HCT116 (cell line): ENCODE data around the gene GGT6. TPM values are rescaled to one million over a fixed set of nuclear protein-coding genes. Genes with fewer than 3 reads are reported as not detected.
"Not testable (repeated sequence)": the region's sequence is repeated elsewhere in the genome, so short reads cannot be mapped to it uniquely, and the experiment has no call there.

Experiments used
- ATAC-seq: fragments of 200-7000 bp; cut with Tn5 transposase; 2 replicates; pipeline ENCODE4 v1.9.1; 2020; ENCODE audit warnings: mild to moderate bottlenecking, moderate library complexity
- BruUV-seq: library from RNA; stranded (reverse); fragments of 400-500 nt; replicated peaks from 2 replicates; lab custom pipeline; 2021; lab: Mats Ljungman, UMichigan
- CTCF ChIA-PET: fragments of 300-600 bp; sonication (Branson Sonifier 250); formaldehyde crosslinking; loops from one replicate; lab custom pipeline; 2021; ENCODE audit warnings: antibody characterized with exemption; lab: Charles Lee
- POLR2A ChIA-PET: fragments of 300-600, 350-600 bp; sonication (Branson Sonifier 250); formaldehyde crosslinking; loops from one replicate; lab custom pipeline; 2021; ENCODE audit warnings: antibody characterized with exemption; lab: Charles Lee
- RAD21 ChIA-PET, 2 experiments: fragments of 300-600 bp; sonication (Branson Sonifier 250); formaldehyde crosslinking; loops; one replicate each; lab custom pipeline; 2023; ENCODE audit warnings: low total read pairs in 2 of 2; ENCODE audit not compliant: uncharacterized antibody in 2 of 2, unreplicated experiment in 2 of 2, low non-redundant PET in 1 of 2; lab: Charles Lee
- DNase-seq: peaks from one replicate; pipeline ENCODE4 v3.0.0-alpha.2; 2010; ENCODE audit warnings: low read depth, low spot score
- H2AFZ ChIP-seq: fragments of 200-600 bp; shearing (Covaris generic), sonication (generic); 2 replicates; pipeline ENCODE4 v1.6.1; 2017; ENCODE audit warnings: low read depth, mixed run types, mixed read lengths, antibody characterized with exemption, low read length; ENCODE audit not compliant: poor library complexity, severe bottlenecking
- H3K27ac ChIP-seq: 2 replicates; pipeline ENCODE4 v1.5.1; 2012; ENCODE audit warnings: low read depth, low read length
- H3K27me3 ChIP-seq: fragments of 200-600 bp; sonication (generic); 2 replicates; pipeline ENCODE4 v1.6.1; 2016; ENCODE audit warnings: mixed run types, low read length, mixed read lengths; ENCODE audit not compliant: insufficient read depth
- H3K36me3 ChIP-seq, 2 experiments: fragments of 200-500 bp in 1 of 2; fragments of 200-600 bp in 1 of 2; sonication (Bioruptor generic) in 1 of 2; sonication (generic) in 1 of 2; 2 replicates each; pipeline versions ENCODE4 v1.5.1 to v1.6.1; 2014 to 2016; ENCODE audit warnings: low read length in 2 of 2, inconsistent platforms in 1 of 2, mixed read lengths in 1 of 2, mixed run types in 1 of 2; ENCODE audit not compliant: insufficient read depth in 2 of 2, control insufficient read depth in 1 of 2
- H3K4me1 ChIP-seq, 2 experiments: fragments of 200-600 bp in 1 of 2; sonication (generic) in 1 of 2; 2 replicates each; pipeline versions ENCODE4 v1.5.1 to v1.6.1; 2012 to 2017; ENCODE audit warnings: low read length in 2 of 2, inconsistent platforms in 1 of 2, mild to moderate bottlenecking in 1 of 2, mixed read lengths in 1 of 2, mixed run types in 1 of 2, moderate library complexity in 1 of 2; ENCODE audit not compliant: insufficient read depth in 2 of 2, control insufficient read depth in 1 of 2
- H3K4me2 ChIP-seq: fragments of 200-600 bp; sonication (generic); 2 replicates; pipeline ENCODE4 v1.6.1; 2017; ENCODE audit warnings: mixed run types, low read length, mixed read lengths
- H3K4me3 ChIP-seq, 2 experiments: fragments of 200-600 bp in 1 of 2; sonication (generic) in 1 of 2; replicated peaks in 1 of 2; 2 replicates each; pipeline ENCODE4 v1.5.1; 2011 to 2016; ENCODE audit warnings: low read length in 2 of 2, control low read depth in 1 of 2, low read depth in 1 of 2, mild to moderate bottlenecking in 1 of 2, mixed read lengths in 1 of 2, mixed run types in 1 of 2
- H3K79me2 ChIP-seq: fragments of 200-600 bp; sonication (generic); 2 replicates; pipeline ENCODE4 v1.6.1; 2017; ENCODE audit warnings: mild to moderate bottlenecking, mixed run types, low read length, moderate library complexity, mixed read lengths; ENCODE audit not compliant: insufficient read depth
- H3K9ac ChIP-seq: fragments of 200-600 bp; sonication (generic); 2 replicates; pipeline ENCODE4 v1.6.1; 2016; ENCODE audit warnings: low read length, mixed read lengths
- H3K9me2 ChIP-seq: fragments of 200-600 bp; sonication (generic), shearing (Covaris generic); 2 replicates; pipeline ENCODE4 v1.6.1; 2017; ENCODE audit warnings: mixed run types, mild to moderate bottlenecking, moderate library complexity; ENCODE audit not compliant: insufficient read depth
- H3K9me3 ChIP-seq, 2 experiments: fragments of 200-500 bp in 1 of 2; fragments of 200-600 bp in 1 of 2; sonication (Bioruptor generic) in 1 of 2; sonication (generic) in 1 of 2; 2 replicates each; pipeline ENCODE4 v1.6.1; 2014 to 2017; ENCODE audit warnings: low read length in 2 of 2, mixed read lengths in 2 of 2, inconsistent platforms in 1 of 2, low read depth in 1 of 2, mild to moderate bottlenecking in 1 of 2, mixed run types in 1 of 2, moderate library complexity in 1 of 2; ENCODE audit not compliant: control insufficient read depth in 1 of 2, insufficient read depth in 1 of 2
- H4K20me1 ChIP-seq: fragments of 200-600 bp; sonication (generic), shearing (Covaris generic); 2 replicates; pipeline ENCODE4 v1.6.1; 2017; ENCODE audit warnings: mixed run types, mild to moderate bottlenecking, moderate library complexity; ENCODE audit not compliant: insufficient read depth
- FOSL1 ChIP-seq: IDR thresholded peaks from 2 replicates; pipeline ENCODE4 v1.6.1; 2012; ENCODE audit warnings: low read depth
- POLR2A ChIP-seq: IDR thresholded peaks from 2 replicates; pipeline ENCODE4 v1.7.0; 2011; ENCODE audit warnings: borderline replicate concordance; ENCODE audit not compliant: insufficient read depth, insufficient read length; ENCODE audit errors: extremely low read depth
- SP1 ChIP-seq: IDR thresholded peaks from 2 replicates; pipeline ENCODE4 v1.6.1; 2012; ENCODE audit warnings: low read depth
- TCF7L2 ChIP-seq: IDR thresholded peaks from 2 replicates; pipeline ENCODE4 v1.7.0; 2011; ENCODE audit warnings: borderline replicate concordance, inconsistent platforms; ENCODE audit not compliant: insufficient read depth, insufficient read length; ENCODE audit errors: extremely low read depth
- intact Hi-C: fragments of 100-400 bp; cut with micrococcal nuclease; formaldehyde crosslinking; loops from 2 replicates; pipeline ENCODE4 v1.10.0; 2022
- total RNA-seq: library from RNA; stranded (reverse); gene quantifications from one replicate; pipeline ENCODE4 v1.2.1, GENCODE V29; 2021; ENCODE audit not compliant: unreplicated experiment

Gene GGT6
- total RNA-seq, 1 experiment from 2014 or later = 0.10 TPM

GRCh38 chr17:4596636-4597380 lies 36.4 kb upstream of the GGT6 start:
- Histone ChIP-seq H2AFZ (no peak overlapping the region), H3K27ac (no peak overlapping the region), H3K4me1 (peaks cover 2% of the 10 kb centered on the region in 2 experiments), H3K4me2 (no peak overlapping the region), H3K9me2 (no peaks in the 10 kb centered on the region), H3K9ac (no peak overlapping the region), H3K79me2 (no peaks in the 10 kb centered on the region), H3K36me3 (no peaks in the 10 kb centered on the region), H4K20me1 (no peaks in the 10 kb centered on the region), H3K27me3 (no peaks in the 10 kb centered on the region), H3K4me3 (no peak overlapping the region), H3K9me3 (no peaks in the 10 kb centered on the region)
- DNase-seq (no peak), ATAC-seq (no peak)
- ChIA-PET RAD21 (no interaction called here), CTCF (no interaction called here), POLR2A (no interaction called here)
- intact Hi-C loops = no loop called here
- no TSS peak for BruUV-seq
- TF ChIP-seq FOSL1 = no peak
- no peak for TF ChIP-seq TCF7L2
- TF ChIP-seq POLR2A = no peak
- TF ChIP-seq SP1 = no peak

- ATAC-seq, H3K36me3 ChIP-seq, H3K9ac ChIP-seq, H3K27ac ChIP-seq, H4K20me1 ChIP-seq, H3K27me3 ChIP-seq, DNase-seq, H2AFZ ChIP-seq, H3K4me3 ChIP-seq, POLR2A ChIA-PET, BruUV-seq, H3K4me2 ChIP-seq, RAD21 ChIA-PET, H3K79me2 ChIP-seq, H3K9me3 ChIP-seq, H3K9me2 ChIP-seq, H3K4me1 ChIP-seq, intact Hi-C loops: not testable (repeated sequence)
- CTCF ChIA-PET = interaction anchor here (0.8 kb wide), 1 partner anchor 29 kb away, joined by 3 read pairs; no protein-coding TSS in a partner anchor
These were observed 35.4 kb upstream of the GGT6 start for GRCh38 chr17:4595685-4596342.
